Heart left ventricle (tissue), 13 donors: ENCODE results near the gene CSF1R.

Source experiments
- POLR2A ChIP-seq, 2 donors: fragments of 450-650 bp; IDR thresholded peaks; one replicate each; pipeline ENCODE4 v1.6.1; 2017; ENCODE audit warnings: antibody characterized with exemption in 2 of 2, mild to moderate bottlenecking in 2 of 2, moderate library complexity in 2 of 2
- TF ChIP-seq, protein P1 (sequence below), 12 donors: fragments of 200-600 bp; sonication (generic) in 4 of 12; IDR thresholded peaks; one replicate each; pipeline versions ENCODE4 v1.5.0 to v1.8.0; 2018 to 2022; ENCODE audit warnings: antibody characterized with exemption in 12 of 12, mild to moderate bottlenecking in 5 of 12
- donor health status: ischemic (EF 13 %, LVEDD 7.1; RV severe dilation, severe dysfunction).
- donor health status: DM: no; HTN: yes; CAD: no.
- donor health status: DM: no; HTN: no; CAD: no.
- donor health status: ischemic (EF 25% LVEDD 6.9; RV normal size, moderate dysfunction).
- donor health status: ischemic (EF 25% LVEDD 5.7; RV mildly dilated, moderate dysfunction).
- donor health status: ischemic (EF 35%, LVEDD 5.7; RV mildly dilated, moderate dysfunction).
- donor health status: nonischemic (EF 11% LVEDD 7.7; RV severe dilation, severe dysfunction).
- donor health status: DM: yes; HTN: yes; CAD: no.
- donor health status: PGD.
- donor health status: ischemic (EF 29% LVEDD 5.4; RV normal size, mild dysfunction).
- donor health status: nonischemic (EF 23%, LVEDD 6.1; RV moderate dilation, normal function).

DNA sequence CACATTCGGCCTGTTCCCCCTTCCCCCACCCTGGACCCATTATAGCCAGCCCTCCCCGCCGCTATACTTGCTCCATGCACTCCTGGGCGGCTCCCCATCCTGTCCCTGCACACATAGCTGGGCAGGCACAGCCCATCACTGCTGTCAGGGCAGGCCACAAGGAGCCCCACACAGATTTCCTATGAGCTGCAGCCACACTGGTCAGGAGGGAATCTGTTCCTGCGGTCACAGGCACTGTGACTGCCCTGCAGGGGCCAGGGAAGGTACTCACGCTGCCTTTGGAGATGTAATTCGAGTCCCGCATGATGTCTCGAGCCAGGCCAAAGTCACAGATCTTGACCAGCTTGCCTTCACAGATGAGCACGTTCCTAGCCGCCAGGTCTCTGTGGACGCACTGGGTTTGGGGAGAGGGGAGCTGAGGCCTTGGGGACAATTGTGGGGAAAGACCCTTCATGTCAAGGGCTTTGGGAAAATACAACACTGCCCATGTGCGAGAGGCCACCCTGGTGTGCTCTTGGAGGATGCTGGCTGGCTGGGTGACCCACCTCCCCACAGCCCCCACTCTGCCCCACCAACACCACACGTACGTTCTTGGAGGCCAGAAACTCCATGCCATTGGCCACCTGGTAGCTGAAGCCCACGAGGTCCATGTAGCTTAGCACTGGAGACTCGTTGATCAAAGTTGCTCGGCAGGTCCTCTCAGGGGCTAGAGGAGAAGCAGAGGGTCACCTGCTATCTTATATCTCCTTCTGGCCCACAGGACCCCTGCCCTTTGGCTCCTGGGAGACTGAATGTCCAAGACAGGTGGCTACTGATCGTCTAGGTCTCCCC, 34.5 kb upstream of the CSF1R start:
- TF ChIP-seq, protein P1, sequence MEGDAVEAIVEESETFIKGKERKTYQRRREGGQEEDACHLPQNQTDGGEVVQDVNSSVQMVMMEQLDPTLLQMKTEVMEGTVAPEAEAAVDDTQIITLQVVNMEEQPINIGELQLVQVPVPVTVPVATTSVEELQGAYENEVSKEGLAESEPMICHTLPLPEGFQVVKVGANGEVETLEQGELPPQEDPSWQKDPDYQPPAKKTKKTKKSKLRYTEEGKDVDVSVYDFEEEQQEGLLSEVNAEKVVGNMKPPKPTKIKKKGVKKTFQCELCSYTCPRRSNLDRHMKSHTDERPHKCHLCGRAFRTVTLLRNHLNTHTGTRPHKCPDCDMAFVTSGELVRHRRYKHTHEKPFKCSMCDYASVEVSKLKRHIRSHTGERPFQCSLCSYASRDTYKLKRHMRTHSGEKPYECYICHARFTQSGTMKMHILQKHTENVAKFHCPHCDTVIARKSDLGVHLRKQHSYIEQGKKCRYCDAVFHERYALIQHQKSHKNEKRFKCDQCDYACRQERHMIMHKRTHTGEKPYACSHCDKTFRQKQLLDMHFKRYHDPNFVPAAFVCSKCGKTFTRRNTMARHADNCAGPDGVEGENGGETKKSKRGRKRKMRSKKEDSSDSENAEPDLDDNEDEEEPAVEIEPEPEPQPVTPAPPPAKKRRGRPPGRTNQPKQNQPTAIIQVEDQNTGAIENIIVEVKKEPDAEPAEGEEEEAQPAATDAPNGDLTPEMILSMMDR (IDR thresholded peaks at IDR 0.05), result no peak
- no peak for TF ChIP-seq POLR2A (IDR thresholded peaks at IDR 0.05)
